ENCODE data around the gene PTH1R.
A peak's percentile ranks its signal among the peaks of the same experiment; 100 is the strongest.

PTH1R gene

GRCh38 chr3:46934072-46934471 is 56.6 kb downstream of the PTH1R start:
- DNase-seq = no peak

- no peak for DNase-seq
These were observed 57.1 kb downstream of the PTH1R start for GRCh38 chr3:46934498-46935167.

GRCh38 chr3:46935168-46935858 is 57.8 kb downstream of the PTH1R start:
- DNase-seq = no peak

- no peak for DNase-seq
These were observed 58.6 kb downstream of the PTH1R start for GRCh38 chr3:46935989-46936558.

GRCh38 chr3:46936733-46937250 is 59.3 kb downstream of the PTH1R start:
- DNase-seq = no peak

GRCh38 chr3:46938118-46938517 is 60.6 kb downstream of the PTH1R start:
- DNase-seq = no peak

- DNase-seq = no peak
These were observed 62.3 kb downstream of the PTH1R start for GRCh38 chr3:46939578-46940445.

- no peak for DNase-seq
These were observed 64.6 kb downstream of the PTH1R start for GRCh38 chr3:46942076-46942475.

GRCh38 chr3:46942481-46943236 is 65.1 kb downstream of the PTH1R start:
- no peak for DNase-seq

GRCh38 chr3:46943237-46944187 is 66.0 kb downstream of the PTH1R start:
- no peak for DNase-seq

GRCh38 chr3:46944191-46944590 is 66.7 kb downstream of the PTH1R start:
- DNase-seq = no peak

GRCh38 chr3:46946416-46946815 is 68.9 kb downstream of the PTH1R start:
- DNase-seq = no peak

- peak; percentile 67 to 73 for DNase-seq
These were observed 69.5 kb downstream of the PTH1R start for GRCh38 chr3:46946856-46947545.

GRCh38 chr3:46947546-46947901 is 70.0 kb downstream of the PTH1R start:
- no peak for DNase-seq

GRCh38 chr3:46947981-46948791 is 70.7 kb downstream of the PTH1R start:
- DNase-seq = peak; percentile 75 to 77

- no peak for DNase-seq
These were observed 71.5 kb downstream of the PTH1R start for GRCh38 chr3:46948830-46949671.

GRCh38 chr3:46950177-46950576 is 72.7 kb downstream of the PTH1R start:
- no peak for DNase-seq

- DNase-seq = no peak
These were observed 73.2 kb downstream of the PTH1R start for GRCh38 chr3:46950650-46951241.
